ENCODE data around the gene POLR2E.

DNA sequence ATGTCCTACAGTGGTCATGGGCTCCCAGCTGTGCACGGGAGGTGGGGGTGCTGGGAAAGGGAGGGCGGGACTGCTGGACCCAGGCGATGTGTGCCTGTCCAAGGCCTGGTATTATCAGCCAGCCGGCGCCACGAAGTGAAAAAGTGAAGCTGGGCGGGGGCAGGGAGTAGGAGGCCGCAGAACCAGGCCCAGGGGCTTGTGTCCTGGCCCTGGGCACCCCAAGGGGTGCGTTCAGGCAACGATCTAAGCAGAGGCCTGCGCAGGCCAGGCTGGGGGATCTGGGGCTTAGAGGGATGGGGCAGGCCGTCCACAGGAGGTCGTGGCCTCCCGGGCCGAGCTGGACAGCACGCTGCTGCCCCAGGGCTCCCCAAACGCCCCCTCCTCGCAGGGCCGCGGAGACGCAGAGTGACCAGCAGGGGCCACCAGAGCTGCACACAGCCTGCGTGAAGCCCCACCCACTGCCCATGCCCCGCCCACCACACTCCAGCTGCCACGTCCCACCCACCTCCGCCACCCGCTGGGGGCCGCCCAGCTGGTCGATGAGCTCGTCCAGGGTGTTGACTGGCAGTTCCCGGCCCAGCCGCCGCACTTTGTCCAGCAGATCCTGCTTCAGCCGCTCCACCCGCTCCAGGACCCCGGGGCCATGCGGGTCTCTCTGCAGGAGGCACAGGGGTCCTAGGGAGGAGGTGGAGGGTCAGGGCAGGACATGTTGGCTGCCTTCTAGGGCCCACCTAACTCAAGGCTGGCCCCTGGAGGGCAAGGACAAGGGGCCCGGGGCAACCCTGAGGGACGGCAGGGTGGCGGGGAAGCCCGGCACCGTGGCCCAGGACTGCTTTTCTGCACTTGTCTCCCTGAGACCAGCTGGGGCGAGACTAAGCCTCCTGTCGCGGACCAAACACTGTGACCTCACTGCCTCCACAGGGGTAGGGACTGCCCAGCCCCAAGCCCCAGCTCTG, 18.1 kb upstream of the POLR2E start:
- TF ChIP-seq GABPA (IDR thresholded peaks at IDR 0.05 in 1 of 2, conservative IDR thresholded peaks at IDR 0.05 in 1 of 2) = no peak
- TF ChIP-seq, protein P1, sequence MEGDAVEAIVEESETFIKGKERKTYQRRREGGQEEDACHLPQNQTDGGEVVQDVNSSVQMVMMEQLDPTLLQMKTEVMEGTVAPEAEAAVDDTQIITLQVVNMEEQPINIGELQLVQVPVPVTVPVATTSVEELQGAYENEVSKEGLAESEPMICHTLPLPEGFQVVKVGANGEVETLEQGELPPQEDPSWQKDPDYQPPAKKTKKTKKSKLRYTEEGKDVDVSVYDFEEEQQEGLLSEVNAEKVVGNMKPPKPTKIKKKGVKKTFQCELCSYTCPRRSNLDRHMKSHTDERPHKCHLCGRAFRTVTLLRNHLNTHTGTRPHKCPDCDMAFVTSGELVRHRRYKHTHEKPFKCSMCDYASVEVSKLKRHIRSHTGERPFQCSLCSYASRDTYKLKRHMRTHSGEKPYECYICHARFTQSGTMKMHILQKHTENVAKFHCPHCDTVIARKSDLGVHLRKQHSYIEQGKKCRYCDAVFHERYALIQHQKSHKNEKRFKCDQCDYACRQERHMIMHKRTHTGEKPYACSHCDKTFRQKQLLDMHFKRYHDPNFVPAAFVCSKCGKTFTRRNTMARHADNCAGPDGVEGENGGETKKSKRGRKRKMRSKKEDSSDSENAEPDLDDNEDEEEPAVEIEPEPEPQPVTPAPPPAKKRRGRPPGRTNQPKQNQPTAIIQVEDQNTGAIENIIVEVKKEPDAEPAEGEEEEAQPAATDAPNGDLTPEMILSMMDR (IDR thresholded peaks at IDR 0.05; ENCODE audit: low read depth, low read length, missing input control) = peak; percentile 80
- TF ChIP-seq TAF1 (conservative IDR thresholded peaks at IDR 0.05) = no peak
- TF ChIP-seq RAD21 (IDR thresholded peaks at IDR 0.05) = peak; percentile 87 to 91
- TF ChIP-seq, protein P2, sequence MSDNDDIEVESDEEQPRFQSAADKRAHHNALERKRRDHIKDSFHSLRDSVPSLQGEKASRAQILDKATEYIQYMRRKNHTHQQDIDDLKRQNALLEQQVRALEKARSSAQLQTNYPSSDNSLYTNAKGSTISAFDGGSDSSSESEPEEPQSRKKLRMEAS (IDR thresholded peaks at IDR 0.05) = no peak
- TF ChIP-seq YY1 (IDR thresholded peaks at IDR 0.05) = peak; percentile 30
